GM12865 (cell line): ENCODE results near the gene DIDO1.

ENCODE experiments used
- DNase-seq: peaks from one replicate; pipeline ENCODE4 v3.0.0; 2010; ENCODE audit warnings: low read depth
- H3K4me3 ChIP-seq: 2 replicates; pipeline ENCODE4 v1.5.1; 2011; ENCODE audit warnings: mild to moderate bottlenecking, low read depth, low read length, control low read depth
- CTCF ChIP-seq: IDR thresholded peaks from 2 replicates; pipeline ENCODE4 v1.5.1; 2011; ENCODE audit warnings: low read length, control low read depth, low read depth, inconsistent platforms; ENCODE audit not compliant: insufficient read depth; ENCODE audit errors: missing control alignments

Gene DIDO1

DNA sequence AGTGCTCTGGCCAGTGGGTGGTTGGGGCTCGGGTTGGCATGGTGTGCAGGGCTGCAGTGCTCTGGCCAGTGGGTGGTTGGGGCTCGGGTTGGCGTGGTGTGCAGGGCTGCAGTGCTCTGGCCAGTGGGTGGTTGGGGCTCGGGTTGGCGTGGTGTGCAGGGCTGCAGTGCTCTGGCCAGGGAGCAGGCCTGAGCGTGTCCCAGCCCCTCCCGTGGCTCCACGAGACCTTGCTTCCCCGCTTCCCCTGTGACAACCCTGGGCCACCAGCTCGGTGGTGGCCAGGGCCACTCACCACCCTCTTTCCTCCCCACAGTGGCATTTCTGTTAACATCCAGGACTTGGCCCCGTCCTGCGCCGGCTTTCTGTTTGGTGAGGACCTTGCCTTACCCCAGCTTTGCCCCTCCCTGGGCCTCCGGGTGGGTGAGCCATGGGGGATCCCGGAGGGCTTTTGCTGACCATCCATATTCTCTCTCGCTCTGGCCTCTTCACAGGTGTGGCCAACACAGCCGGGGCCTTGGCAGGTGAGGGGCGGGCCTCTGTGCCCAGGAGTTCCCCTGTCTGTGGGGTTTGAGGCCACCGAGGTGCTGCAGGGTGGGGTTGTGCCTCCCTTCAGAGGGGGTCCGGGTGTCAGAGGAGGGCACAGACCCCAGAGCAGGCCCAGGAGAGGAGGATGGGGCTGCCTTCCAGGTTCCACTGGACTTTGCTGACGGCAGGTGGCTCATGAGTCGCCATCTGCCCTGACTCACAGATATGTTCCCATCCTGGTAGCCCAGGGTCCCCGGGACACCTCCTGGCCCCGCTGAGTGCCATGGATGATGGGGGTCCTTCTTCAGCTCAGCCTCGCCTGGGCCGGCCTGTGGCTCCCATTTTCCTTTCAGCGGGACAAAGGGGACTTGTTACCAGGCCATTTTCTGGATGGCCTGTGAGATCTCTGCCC lies 40.2 kb upstream of the DIDO1 start:
- DNase-seq = no peak
- no peak for TF ChIP-seq CTCF
- H3K4me3 ChIP-seq = no peak overlapping the region

- no peak overlapping the region for H3K4me3 ChIP-seq
- DNase-seq = no peak
- no peak for TF ChIP-seq CTCF
Observed at GRCh38 chr20:62965363-62965771, 39.1 kb upstream of the DIDO1 start.

DNA sequence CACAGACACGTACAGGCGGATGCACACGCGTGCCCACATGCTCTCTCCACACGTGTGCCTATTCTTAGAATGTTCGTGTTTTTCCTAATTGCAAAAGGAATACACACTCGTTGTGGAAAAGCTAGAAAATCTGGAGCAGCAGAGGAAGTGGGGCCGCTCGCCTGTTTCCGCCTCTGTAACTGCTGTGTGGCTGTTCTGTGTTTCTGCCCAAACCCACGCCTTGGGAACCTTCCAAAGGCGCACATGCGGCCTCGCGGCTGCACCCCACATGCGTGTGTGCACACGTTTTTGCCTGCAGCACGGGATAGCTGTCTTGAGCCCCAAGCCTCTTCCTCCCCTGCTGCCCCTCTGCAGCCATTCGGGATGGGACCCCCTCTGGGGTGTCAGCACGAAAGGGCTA lies 38.4 kb upstream of the DIDO1 start:
- no peak for DNase-seq
- H3K4me3 ChIP-seq = no peak overlapping the region
- no peak for TF ChIP-seq CTCF

DNA sequence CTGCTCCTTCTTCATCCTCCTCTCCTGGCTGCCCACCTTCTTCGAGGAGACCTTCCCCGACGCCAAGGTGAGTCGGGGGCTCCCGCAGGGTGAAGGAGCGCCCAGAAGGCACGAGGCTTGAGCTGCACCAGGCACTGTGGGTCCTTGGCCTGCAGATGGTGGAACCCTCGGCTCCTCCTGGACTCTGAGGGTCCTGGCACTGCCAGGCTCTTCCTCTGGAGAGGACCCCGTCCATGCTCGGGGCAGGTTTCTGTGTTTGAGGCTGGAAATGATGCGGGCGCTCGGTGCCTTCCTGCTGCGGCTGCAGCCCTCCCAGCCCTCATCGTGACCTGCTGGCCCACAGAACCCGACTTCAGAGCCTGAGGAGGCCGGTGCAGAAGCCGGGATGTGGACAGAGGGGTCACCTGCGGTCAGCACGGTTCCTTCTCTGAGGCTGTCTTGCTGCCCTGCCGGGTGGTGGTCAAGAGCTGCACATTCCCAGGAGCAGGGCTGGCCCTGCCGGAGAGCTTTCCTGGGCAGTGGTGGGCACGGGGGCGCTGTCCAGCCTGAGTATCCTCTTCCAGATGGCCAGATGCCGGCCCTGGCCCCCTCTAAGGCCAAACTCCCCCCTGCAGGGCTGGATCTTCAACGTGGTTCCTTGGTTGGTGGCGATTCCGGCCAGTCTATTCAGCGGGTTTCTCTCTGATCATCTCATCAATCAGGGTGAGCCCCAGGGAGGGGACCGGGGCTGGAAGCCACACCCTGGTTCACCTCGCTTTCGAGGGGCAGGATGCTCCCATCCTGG lies 37.5 kb upstream of the DIDO1 start:
- no peak for DNase-seq
- TF ChIP-seq CTCF = no peak
- H3K4me3 ChIP-seq = no peak overlapping the region

GRCh38 chr20:62962891-62963613 lies 36.7 kb upstream of the DIDO1 start:
- TF ChIP-seq CTCF = no peak
- no peak overlapping the region for H3K4me3 ChIP-seq
- no peak for DNase-seq

GRCh38 chr20:62962221-62962879 lies 36.0 kb upstream of the DIDO1 start:
- no peak for DNase-seq
- no peak overlapping the region for H3K4me3 ChIP-seq
- no peak for TF ChIP-seq CTCF
